Colonic mucosa (tissue), 4 donors: ENCODE results near the gene SF3B6. TPM values are rescaled to one million over a fixed set of nuclear protein-coding genes. Genes with fewer than 3 reads are reported as not detected.

Source experiments
- DNase-seq: peaks from one replicate; pipeline ENCODE4 v3.0.0-alpha.2; 2020
- H3K27ac ChIP-seq: fragments of 200-600 bp; one replicate; pipeline ENCODE4 v1.8.0; 2021
- H3K27me3 ChIP-seq: fragments of 200-600 bp; one replicate; pipeline ENCODE4 v1.8.0; 2021
- H3K36me3 ChIP-seq: fragments of 200-600 bp; one replicate; pipeline ENCODE4 v1.8.0; 2021
- H3K4me1 ChIP-seq: fragments of 200-600 bp; one replicate; pipeline ENCODE4 v1.8.0; 2021; ENCODE audit warnings: mild to moderate bottlenecking
- H3K4me3 ChIP-seq: fragments of 200-600 bp; one replicate; pipeline ENCODE4 v1.8.0; 2021
- H3K9ac ChIP-seq, 2 donors: one replicate each; pipeline ENCODE4 v1.7.0; 2013; ENCODE audit warnings: control low read depth in 2 of 2, low read depth in 2 of 2, low read length in 2 of 2
- H3K9me3 ChIP-seq: fragments of 200-600 bp; one replicate; pipeline ENCODE4 v1.8.0; 2021
- CTCF ChIP-seq: fragments of 200-600 bp; IDR thresholded peaks from one replicate; pipeline ENCODE4 v1.8.0; 2022; ENCODE audit warnings: antibody characterized with exemption, mild to moderate bottlenecking
- intact Hi-C: fragments of 100-400 bp; cut with DNase I; formaldehyde crosslinking; loops from one replicate; pipeline ENCODE4 v1.14.1; 2022
- total RNA-seq, 2 donors: library from RNA; stranded (reverse); fragmentation: NEBNext Ultra II Directional in 1 of 2; extraction: Animal tissue kit (Norgen Biotek cat#: 25700) in 1 of 2; gene quantifications; one replicate each; pipeline ENCODE4 v1.2.1, GENCODE V29; 2021
- donor health status: healthy.
- donor health status: DM: no; HTN: no; CAD: no.
- donor health status: DM: no; HTN: no; CAD: no.

Gene SF3B6
- total RNA-seq, 2 donors from 2014 or later, result 86.9 to 90.1 TPM

DNA sequence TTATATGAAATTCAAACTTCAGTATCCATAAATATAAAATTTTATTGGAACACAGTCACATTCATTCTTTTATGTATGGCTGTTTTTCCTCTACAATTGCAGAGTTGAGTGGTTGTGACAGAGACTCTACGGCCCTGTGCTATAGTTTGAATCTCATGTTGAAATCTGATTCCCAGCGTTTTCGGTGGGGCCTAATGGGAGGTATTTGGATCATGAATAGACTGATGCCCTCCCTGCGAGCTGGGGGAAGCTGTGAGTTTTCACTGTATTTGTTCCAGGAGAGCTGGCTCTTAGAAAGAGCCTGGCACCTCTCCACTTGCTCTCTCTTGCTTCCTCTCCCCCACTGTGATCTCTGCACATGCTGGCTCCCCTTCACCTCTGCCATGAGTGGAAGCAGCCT lies 45.3 kb upstream of the SF3B6 start:
- Histone ChIP-seq H3K27ac (no peak overlapping the region), H3K9ac (no peak overlapping the region), H3K36me3 (no peaks in the 10 kb centered on the region), H3K9me3 (no peaks in the 10 kb centered on the region), H3K27me3 (no peaks in the 10 kb centered on the region), H3K4me1 (peaks cover 3% of the 10 kb centered on the region), H3K4me3 (no peak overlapping the region)
- no peak for TF ChIP-seq CTCF
- DNase-seq, result no peak
- intact Hi-C loops, result no loop called here

DNA sequence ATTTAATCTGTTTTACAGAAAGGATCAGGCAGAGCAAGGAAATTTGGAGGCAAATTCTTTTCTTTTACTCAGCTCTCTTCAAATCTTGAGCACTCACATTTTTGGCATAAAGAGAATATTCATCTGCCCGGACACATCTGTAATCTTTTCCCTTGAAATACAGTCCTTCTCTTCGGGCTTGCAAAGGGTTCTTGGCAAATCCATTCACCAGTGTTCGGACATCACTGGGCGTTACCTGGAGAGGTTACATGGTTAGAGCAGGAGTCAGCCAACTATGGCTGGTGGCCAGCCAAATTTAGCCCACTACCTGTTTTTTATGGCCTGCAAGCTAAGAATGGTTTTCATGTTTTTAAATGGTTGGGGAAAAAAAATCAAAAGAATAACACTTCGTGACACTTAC lies 44.9 kb upstream of the SF3B6 start:
- H3K4me3 ChIP-seq, result no peak overlapping the region
- H3K9me3 ChIP-seq, result no peaks in the 10 kb centered on the region
- peaks cover 3% of the 10 kb centered on the region for H3K4me1 ChIP-seq
- no peak for DNase-seq
- intact Hi-C loops, result no loop called here
- no peaks in the 10 kb centered on the region for H3K27me3 ChIP-seq
- H3K36me3 ChIP-seq, result no peaks in the 10 kb centered on the region
- no peak for TF ChIP-seq CTCF
- no peak overlapping the region for H3K27ac ChIP-seq
- H3K9ac ChIP-seq, result no peak overlapping the region

- H3K36me3 ChIP-seq, result no peaks in the 10 kb centered on the region
- DNase-seq, result no peak
- no peak overlapping the region for H3K4me3 ChIP-seq
- H3K9ac ChIP-seq, result no peak overlapping the region
- H3K27me3 ChIP-seq, result no peaks in the 10 kb centered on the region
- TF ChIP-seq CTCF, result no peak
- no peak overlapping the region for H3K27ac ChIP-seq
- H3K4me1 ChIP-seq, result no peaks in the 10 kb centered on the region
- no peaks in the 10 kb centered on the region for H3K9me3 ChIP-seq
- intact Hi-C loops, result no loop called here
Observed at GRCh38 chr2:24117902-24118301, 41.8 kb upstream of the SF3B6 start.

GRCh38 chr2:24115057-24115456 lies 38.9 kb upstream of the SF3B6 start:
- TF ChIP-seq CTCF, result no peak
- intact Hi-C loops, result no loop called here
- no peaks in the 10 kb centered on the region for H3K9me3 ChIP-seq
- no peak for DNase-seq
- H3K36me3 ChIP-seq, result no peaks in the 10 kb centered on the region
- H3K4me1 ChIP-seq, result no peaks in the 10 kb centered on the region
- H3K9ac ChIP-seq, result no peak overlapping the region
- no peak overlapping the region for H3K4me3 ChIP-seq
- no peak overlapping the region for H3K27ac ChIP-seq
- H3K27me3 ChIP-seq, result no peaks in the 10 kb centered on the region

DNA sequence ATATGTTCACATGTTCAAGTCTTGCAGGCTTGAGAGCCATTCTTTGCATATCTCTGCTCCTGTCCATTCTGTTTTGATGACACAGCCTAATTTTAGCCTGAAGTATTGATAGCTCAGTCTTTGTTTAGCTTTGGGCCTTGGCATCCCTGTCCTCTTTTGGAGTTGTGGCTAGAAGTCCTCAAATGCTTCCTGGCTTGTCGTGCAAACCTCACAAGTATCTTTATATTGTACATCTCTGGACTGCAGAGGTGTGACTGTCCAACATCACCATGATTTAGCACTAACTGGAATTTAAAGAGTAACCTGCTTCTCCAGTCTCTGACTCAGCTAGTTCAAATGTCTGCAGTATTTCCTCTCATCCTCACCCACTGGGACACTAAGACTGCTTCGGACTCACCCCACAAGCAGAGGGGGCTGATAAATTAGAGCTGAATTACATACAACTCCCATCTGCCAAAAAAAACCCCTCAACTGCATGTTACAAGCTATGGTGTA lies 35.3 kb upstream of the SF3B6 start:
- H3K27me3 ChIP-seq, result no peaks in the 10 kb centered on the region
- TF ChIP-seq CTCF, result no peak
- no peak overlapping the region for H3K9ac ChIP-seq
- no peak overlapping the region for H3K4me3 ChIP-seq
- intact Hi-C loops, result no loop called here
- no peaks in the 10 kb centered on the region for H3K36me3 ChIP-seq
- DNase-seq, result no peak
- H3K4me1 ChIP-seq, result no peaks in the 10 kb centered on the region
- H3K27ac ChIP-seq, result no peak overlapping the region
- no peaks in the 10 kb centered on the region for H3K9me3 ChIP-seq
